A549 (cell line): ENCODE measurements around the gene HDHD2. TPM values are rescaled to one million over a fixed set of nuclear protein-coding genes. Genes with fewer than 3 reads are reported as not detected.
A peak's percentile ranks its signal among the peaks of the same experiment; 100 is the strongest.
"Not testable (repeated sequence)": the region's sequence is repeated elsewhere in the genome, so short reads cannot be mapped to it uniquely, and the experiment has no call there.

Experiments used
- ATAC-seq, 2 experiments: fragments of 200-7000 bp in 1 of 2; fragments of >200 bp in 1 of 2; cut with Nextera tagmentation in 1 of 2; cut with Tn5 transposase in 1 of 2; 3 replicates each; pipeline versions ENCODE4 v1.8.0 to v1.9.1; 2018 to 2020; ENCODE audit warnings: mild to moderate bottlenecking in 1 of 2, moderate library complexity in 1 of 2
- CTCF ChIA-PET: fragments of 300-600 bp; sonication (Branson Sonifier 250); formaldehyde crosslinking; extraction: SDS; loops from one replicate; lab custom pipeline; 2021; ENCODE audit warnings: antibody characterized with exemption, inconsistent platforms; lab: Yijun Ruan, JAX
- POLR2A ChIA-PET: fragments of 350-600 bp; formaldehyde crosslinking; extraction: SDS; loops from one replicate; lab custom pipeline; 2021; ENCODE audit warnings: antibody characterized with exemption, inconsistent platforms; lab: Yijun Ruan, JAX
- DNase-seq, 2 experiments: peaks; one replicate each; pipeline versions ENCODE4 v3.0.0 to v3.0.0-alpha.2; 2011 to 2016; ENCODE audit warnings: low read depth in 1 of 2, low spot score in 1 of 2
- FAIRE-seq: peaks from 2 replicates; lab custom pipeline; 2011; peaks lifted over from hg19 to GRCh38; lab: Jason Lieb, UNC
- H3K27ac ChIP-seq, 2 experiments: fragments of >200 bp; sonication (Bioruptor Twin); formaldehyde crosslinking; 3 replicates each; pipeline ENCODE4 v1.5.1; 2016 to 2017
- H3K4me1 ChIP-seq: fragments of >200 bp; sonication (Bioruptor Twin); formaldehyde crosslinking; 3 replicates; pipeline ENCODE4 v1.6.1; 2016
- H3K4me2 ChIP-seq: fragments of >200 bp; sonication (Bioruptor Twin); formaldehyde crosslinking; 3 replicates; pipeline ENCODE4 v1.6.1; 2016
- H3K4me3 ChIP-seq: fragments of >200 bp; sonication (Bioruptor Twin); formaldehyde crosslinking; 3 replicates; pipeline ENCODE4 v1.5.1; 2016
- H3K9me3 ChIP-seq: fragments of >200 bp; sonication (Bioruptor Twin); formaldehyde crosslinking; 3 replicates; pipeline ENCODE4 v1.6.1; 2016
- BHLHE40 ChIP-seq: IDR thresholded peaks from 2 replicates; pipeline ENCODE4 v1.6.1; 2012; ENCODE audit warnings: low read depth, low read length, inconsistent platforms
- CBX2 ChIP-seq: fragments of 200-600 bp; sonication (generic); IDR thresholded peaks from 2 replicates; pipeline ENCODE4 v1.6.1; 2016; ENCODE audit warnings: low read depth, mild to moderate bottlenecking, borderline replicate concordance
- CBX8 ChIP-seq: fragments of 200-600 bp; sonication (generic); IDR thresholded peaks from 2 replicates; pipeline ENCODE4 v1.6.1; 2016
- CTCF ChIP-seq: fragments of >200 bp; sonication (Bioruptor Twin); formaldehyde crosslinking; IDR thresholded peaks from 3 replicates; pipeline ENCODE4 v1.5.1; 2016
- E2F6 ChIP-seq: IDR thresholded peaks from 2 replicates; pipeline ENCODE4 v1.6.1; 2012; ENCODE audit warnings: low read depth, borderline replicate concordance
- EHMT2 ChIP-seq: fragments of 200-600 bp; sonication (generic); IDR thresholded peaks from 2 replicates; pipeline ENCODE4 v1.6.1; 2016; ENCODE audit warnings: antibody characterized with exemption, low read depth, mild to moderate bottlenecking, moderate library complexity
- EP300 ChIP-seq, 2 experiments: fragments of >200 bp; sonication (Bioruptor Twin); formaldehyde crosslinking; IDR thresholded peaks; 2 replicates in 1 of 2; 3 replicates in 1 of 2; pipeline ENCODE4 v1.6.1; 2016 to 2017
- FOXS1 ChIP-seq: fragments of 250-450 bp; sonication (Bioruptor Pico); IDR thresholded peaks from 2 replicates; pipeline ENCODE4 v1.5.0; 2020; ENCODE audit warnings: mild to moderate bottlenecking, moderate library complexity
- KDM1A ChIP-seq: fragments of 200-600 bp; sonication (generic); IDR thresholded peaks from 2 replicates; pipeline ENCODE4 v1.6.1; 2016; ENCODE audit warnings: low read depth, mild to moderate bottlenecking
- MAFK ChIP-seq: fragments of 450-650 bp; IDR thresholded peaks from 2 replicates; pipeline ENCODE4 v1.6.1; 2014; ENCODE audit not compliant: partially characterized antibody
- MAX ChIP-seq: IDR thresholded peaks from 2 replicates; pipeline ENCODE4 v1.6.1; 2012
- MAZ ChIP-seq: fragments of 150-350 bp; IDR thresholded peaks from 2 replicates; pipeline ENCODE4 v1.6.1; 2014; ENCODE audit warnings: antibody characterized with exemption, low read depth, low read length, borderline replicate concordance
- NFE2L2 ChIP-seq: fragments of 150-350 bp; conservative IDR thresholded peaks from 2 replicates; pipeline ENCODE4 v1.6.1; 2014; ENCODE audit warnings: low read length
- RAD21 ChIP-seq, 2 experiments: fragments of >200 bp in 1 of 2; sonication (Bioruptor Twin) in 1 of 2; formaldehyde crosslinking in 1 of 2; IDR thresholded peaks in 1 of 2; conservative IDR thresholded peaks in 1 of 2; 2 replicates in 1 of 2; 3 replicates in 1 of 2; pipeline ENCODE4 v1.6.1; 2012 to 2018; ENCODE audit warnings: inconsistent platforms in 1 of 2
- RCOR1 ChIP-seq: fragments of 150-350 bp; IDR thresholded peaks from 2 replicates; pipeline ENCODE4 v1.6.1; 2014; ENCODE audit warnings: antibody characterized with exemption, low read length, low read depth
- TP53 ChIP-seq: fragments of 250-450 bp; sonication (Bioruptor Pico); IDR thresholded peaks from 2 replicates; pipeline ENCODE4 v1.5.0; 2021; ENCODE audit warnings: mild to moderate bottlenecking, moderate library complexity
- ZC3H11A ChIP-seq: fragments of 450-650 bp; IDR thresholded peaks from 2 replicates; pipeline ENCODE4 v1.6.1; 2014; ENCODE audit warnings: antibody characterized with exemption, mild to moderate bottlenecking
- ZFP36 ChIP-seq: fragments of 450-650 bp; IDR thresholded peaks from 2 replicates; pipeline ENCODE4 v1.6.1; 2014; ENCODE audit warnings: borderline replicate concordance; ENCODE audit not compliant: partially characterized antibody
- ZNF302 ChIP-seq: fragments of 250-450 bp; sonication (Bioruptor Pico); IDR thresholded peaks from 2 replicates; pipeline ENCODE4 v1.9.0; 2021; ENCODE audit warnings: inconsistent platforms, mild to moderate bottlenecking, moderate library complexity
- ZSCAN20 ChIP-seq: fragments of 250-450 bp; sonication (Bioruptor Pico); IDR thresholded peaks from 2 replicates; pipeline ENCODE4 v1.8.0; 2022; ENCODE audit warnings: mild to moderate bottlenecking, moderate library complexity
- WGBS: methylation state at CpG from one replicate; pipeline ENCODE4 v1.1.6; 2017; ENCODE audit errors: missing lambda C conversion rate; 5-methylcytosine and 5-hydroxymethylcytosine counted together
- polyA plus RNA-seq, 4 experiments: library from polyadenylated mRNA; depleted of rRNA in 3 of 4; stranded (reverse); fragments of >200 nt; fragmentation: RNase III in 1 of 4; extraction: RNeasy Plus Mini Kit Qiagen cat#74134 plus additional on column Dnase treatment in 1 of 4; gene quantifications; 2 replicates in 3 of 4; 3 replicates in 1 of 4; pipeline ENCODE4 v1.2.3, GENCODE V29; 2011 to 2017

HDHD2 gene
- polyA plus RNA-seq, 2 of the 4 experiments (the other 2 are of a cell fraction): 12.0 to 16.1 TPM

GRCh38 chr18:47187721-47188120, 37.4 kb upstream of the HDHD2 start:
- TF ChIP-seq ZC3H11A (no peak), E2F6 (no peak), MAX (no peak), KDM1A (no peak), EHMT2 (no peak), MAZ (no peak), BHLHE40 (no peak), CBX8 (no peak), ZNF302 (no peak), ZSCAN20 (CRISPR knock-in tag) (no peak)
- TF ChIP-seq, all 56 proteins: peak for 0
- FAIRE-seq (no peak), DNase-seq (no peak), ATAC-seq (no peak)
- H3K27ac ChIP-seq: no peak overlapping the region
- 69% methylated on average over 7 of the region's 7 CpGs for WGBS
- no peak overlapping the region for H3K4me3 ChIP-seq
- POLR2A ChIA-PET: no interaction called here
- CTCF ChIA-PET: interaction anchor here (2.0 kb wide), 1 partner anchor 17 kb away, joined by 10 read pairs; no protein-coding TSS in a partner anchor
- peaks cover 4% of the 10 kb centered on the region; the same call in 1 of the 3 replicates for H3K9me3 ChIP-seq
- H3K4me2 ChIP-seq: no peak overlapping the region
- no peaks in the 10 kb centered on the region for H3K4me1 ChIP-seq

GRCh38 chr18:47184419-47185050, 34.2 kb upstream of the HDHD2 start:
- H3K27ac ChIP-seq: no peak overlapping the region
- ChIA-PET POLR2A (no interaction called here), CTCF (no interaction called here)
- 80% methylated on average over 5 of the region's 5 CpGs for WGBS
- DNase-seq (peak in 1 of 2 experiments; percentile 61), FAIRE-seq (no peak), ATAC-seq (no peak)
- no peak overlapping the region for H3K4me3 ChIP-seq
- no peak overlapping the region for H3K4me2 ChIP-seq
- H3K9me3 ChIP-seq: peaks cover 4% of the 10 kb centered on the region; the same call in 1 of the 3 replicates
- peak; percentile 74 for TF ChIP-seq MAFK
- no peak for TF ChIP-seq FOXS1
- peak; percentile 74 for TF ChIP-seq NFE2L2
- H3K4me1 ChIP-seq: no peaks in the 10 kb centered on the region

GRCh38 chr18:47182156-47182555, 31.9 kb upstream of the HDHD2 start:
- H3K4me2 ChIP-seq, H3K4me3 ChIP-seq, POLR2A ChIA-PET, H3K9me3 ChIP-seq, ATAC-seq, FAIRE-seq, CTCF ChIA-PET, H3K27ac ChIP-seq, H3K4me1 ChIP-seq, DNase-seq: not testable (repeated sequence)
- 64% methylated on average over 5 of the region's 5 CpGs for WGBS

GRCh38 chr18:47180765-47181164, 30.5 kb upstream of the HDHD2 start:
- 57% methylated on average over 3 of the region's 3 CpGs for WGBS
- Histone ChIP-seq H3K4me1 (no peaks in the 10 kb centered on the region), H3K9me3 (peaks cover 4% of the 10 kb centered on the region; the same call in 1 of the 3 replicates), H3K27ac (no peak overlapping the region), H3K4me2 (no peak overlapping the region), H3K4me3 (no peak overlapping the region)
- ATAC-seq (no peak), DNase-seq (no peak), FAIRE-seq (no peak)
- no peak for TF ChIP-seq BHLHE40
- TF ChIP-seq CBX2: no peak
- TF ChIP-seq RAD21 (conservative IDR thresholded peaks at IDR 0.05 in 1 of 2, IDR thresholded peaks at IDR 0.05 in 1 of 2): no peak
- TF ChIP-seq ZNF302: no peak
- no peak for TF ChIP-seq ZFP36
- no peak for TF ChIP-seq EP300 (IDR thresholded peaks at IDR 0.05)
- TF ChIP-seq CTCF: no peak
- TF ChIP-seq TP53 (CRISPR knock-in tag): no peak
- TF ChIP-seq RCOR1: no peak
- POLR2A ChIA-PET: no interaction called here
- CTCF ChIA-PET: no interaction called here
